G401.6 (cell line): ENCODE results near the gene TMEM92.
"Not testable (repeated sequence)": the region's sequence is repeated elsewhere in the genome, so short reads cannot be mapped to it uniquely, and the experiment has no call there.

ENCODE experiments used
- FAIRE-seq: peaks from 2 replicates; lab custom pipeline; 2012; peaks lifted over from hg19 to GRCh38; lab: Jason Lieb, UNC

The TMEM92 gene

GRCh38 chr17:50301891-50302584 lies 27.8 kb downstream of the TMEM92 start:
- FAIRE-seq: no peak

- FAIRE-seq: no peak
These were observed 28.8 kb downstream of the TMEM92 start for GRCh38 chr17:50303051-50303450.

GRCh38 chr17:50303596-50303995 lies 29.3 kb downstream of the TMEM92 start:
- FAIRE-seq: no peak

- no peak for FAIRE-seq
These were observed 30.6 kb downstream of the TMEM92 start for GRCh38 chr17:50304781-50305404.

- no peak for FAIRE-seq
These were observed 33.4 kb downstream of the TMEM92 start for GRCh38 chr17:50307654-50308053.

GRCh38 chr17:50308666-50309065 lies 34.4 kb downstream of the TMEM92 start:
- FAIRE-seq: no peak

GRCh38 chr17:50310455-50311111 lies 36.3 kb downstream of the TMEM92 start:
- no peak for FAIRE-seq

- no peak for FAIRE-seq
These were observed 36.8 kb downstream of the TMEM92 start for GRCh38 chr17:50311112-50311460.

- FAIRE-seq: no peak
These were observed 37.2 kb downstream of the TMEM92 start for GRCh38 chr17:50311483-50311882.

GRCh38 chr17:50312308-50312707 lies 38.0 kb downstream of the TMEM92 start:
- no peak for FAIRE-seq

GRCh38 chr17:50314456-50315011 lies 40.3 kb downstream of the TMEM92 start:
- no peak for FAIRE-seq

GRCh38 chr17:50316016-50316587 lies 41.8 kb downstream of the TMEM92 start:
- FAIRE-seq: no peak

- FAIRE-seq: not testable (repeated sequence)
These were observed 42.4 kb downstream of the TMEM92 start for GRCh38 chr17:50316660-50317059.

GRCh38 chr17:50317121-50317520 lies 42.9 kb downstream of the TMEM92 start:
- FAIRE-seq: no peak

GRCh38 chr17:50318501-50319285 lies 44.4 kb downstream of the TMEM92 start:
- no peak for FAIRE-seq

- no peak for FAIRE-seq
These were observed 45.2 kb downstream of the TMEM92 start for GRCh38 chr17:50319306-50320004.

GRCh38 chr17:50322271-50322670 lies 48.0 kb downstream of the TMEM92 start:
- FAIRE-seq: no peak

- FAIRE-seq: no peak
These were observed 48.8 kb downstream of the TMEM92 start for GRCh38 chr17:50323060-50323459.

GRCh38 chr17:50325906-50326305 lies 51.6 kb downstream of the TMEM92 start:
- FAIRE-seq: no peak

GRCh38 chr17:50326831-50327364 lies 52.6 kb downstream of the TMEM92 start:
- no peak for FAIRE-seq
